HG02610 (cell line): ENCODE results near the gene C1orf35.
A peak's percentile ranks its signal among the peaks of the same experiment; 100 is the strongest.

ENCODE experiments used
- ATAC-seq: cut with Tn5 transposase; IDR thresholded peaks from one replicate; pipeline ENCODE4 v1.9.1; 2021; ENCODE audit warnings: mild to moderate bottlenecking, moderate library complexity; ENCODE audit not compliant: unreplicated experiment

The C1orf35 gene

DNA sequence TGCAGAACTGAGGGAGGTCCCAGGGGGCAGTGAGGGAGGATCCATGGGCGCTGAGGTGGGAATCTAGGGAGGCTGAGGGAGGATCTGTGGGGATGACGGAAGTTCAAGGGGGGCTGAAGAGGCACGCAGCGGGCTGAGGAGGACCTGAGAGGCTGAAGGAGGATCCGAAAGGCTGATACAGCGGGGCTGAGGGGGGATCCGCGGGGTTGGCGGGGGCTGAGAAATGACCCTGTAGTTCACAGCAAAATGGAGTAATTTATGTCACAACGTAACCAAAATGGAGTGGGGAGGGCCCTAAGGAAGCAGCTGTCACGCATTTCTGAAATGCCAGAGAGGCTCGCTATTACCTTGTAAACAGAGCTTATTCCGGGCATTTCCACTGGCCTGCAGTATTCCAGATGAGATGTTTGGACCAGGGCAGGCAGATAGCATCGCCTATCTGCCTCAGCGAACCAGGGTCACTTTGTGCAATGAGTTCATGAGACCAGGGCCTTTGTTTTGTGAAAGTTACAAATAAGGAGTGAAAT is 6.9 kb upstream of the C1orf35 start:
- ATAC-seq: no peak

DNA sequence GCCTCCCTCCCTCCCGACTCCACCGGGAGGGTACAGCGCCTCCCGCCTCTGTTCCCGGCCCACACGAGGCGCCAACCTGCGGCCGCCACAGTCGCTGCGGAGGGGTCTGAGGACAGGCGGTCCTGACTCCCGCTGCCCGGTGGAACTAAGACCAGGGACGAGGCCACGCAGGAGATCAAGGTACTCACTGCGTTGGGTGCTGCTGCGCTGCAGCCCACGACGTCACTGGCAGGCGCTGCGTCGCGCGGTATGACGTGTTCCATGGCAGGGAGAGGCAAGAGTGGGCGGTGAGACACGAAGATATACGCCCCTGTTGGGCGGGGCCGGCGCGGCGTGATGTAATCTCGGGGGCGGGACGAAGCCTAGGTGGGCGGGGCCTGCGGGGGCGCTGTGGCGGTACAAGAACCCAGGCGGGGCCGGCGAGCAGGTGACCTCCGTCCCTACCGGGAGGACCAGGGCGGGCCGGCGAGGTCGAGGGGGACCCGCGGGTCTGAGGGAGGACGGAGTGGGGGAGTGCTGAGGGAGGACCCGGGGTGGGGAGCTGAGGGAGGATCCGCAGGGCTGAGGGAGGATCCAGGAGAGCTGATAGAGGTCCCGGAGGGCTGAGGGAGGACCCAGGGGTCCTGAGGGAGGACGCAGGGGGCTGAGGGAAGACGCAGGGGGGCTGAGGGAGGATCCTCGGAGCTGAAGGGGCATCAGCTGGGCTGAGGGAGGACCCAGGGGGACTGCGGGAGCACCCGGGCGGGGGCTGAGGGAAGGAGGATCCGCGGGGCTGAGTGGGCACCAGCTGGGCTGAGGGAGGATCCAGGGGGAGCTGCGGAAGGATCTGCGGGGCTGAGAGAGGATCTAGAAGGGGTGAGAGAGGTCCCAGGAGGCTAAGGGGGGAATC is 6.2 kb upstream of the C1orf35 start, which contains the start of gene MRPL55:
TSS of gene MRPL55 (minus strand) at position 227 of the 889 bp plus-strand sequence. CDS start 1,039 bp downstream, outside the sequence.
- ATAC-seq: peak; percentile 86

DNA sequence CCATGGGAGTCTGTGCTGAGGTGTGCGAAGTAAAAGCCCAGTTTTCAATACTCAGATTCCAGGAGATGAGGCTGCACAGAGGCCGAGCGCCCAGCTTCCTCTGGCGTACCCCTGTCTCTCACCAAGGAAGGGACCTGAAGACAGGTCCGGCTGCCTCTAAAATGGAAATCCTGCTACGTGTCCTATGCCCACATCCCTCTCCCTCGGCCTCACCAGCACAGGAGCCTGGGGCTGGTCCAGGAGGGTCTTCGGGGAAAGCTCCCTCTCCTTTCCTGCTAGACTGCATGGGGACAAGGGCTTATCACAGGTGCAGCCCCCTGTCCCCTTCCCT is 5.6 kb upstream of the C1orf35 start:
- ATAC-seq: no peak

DNA sequence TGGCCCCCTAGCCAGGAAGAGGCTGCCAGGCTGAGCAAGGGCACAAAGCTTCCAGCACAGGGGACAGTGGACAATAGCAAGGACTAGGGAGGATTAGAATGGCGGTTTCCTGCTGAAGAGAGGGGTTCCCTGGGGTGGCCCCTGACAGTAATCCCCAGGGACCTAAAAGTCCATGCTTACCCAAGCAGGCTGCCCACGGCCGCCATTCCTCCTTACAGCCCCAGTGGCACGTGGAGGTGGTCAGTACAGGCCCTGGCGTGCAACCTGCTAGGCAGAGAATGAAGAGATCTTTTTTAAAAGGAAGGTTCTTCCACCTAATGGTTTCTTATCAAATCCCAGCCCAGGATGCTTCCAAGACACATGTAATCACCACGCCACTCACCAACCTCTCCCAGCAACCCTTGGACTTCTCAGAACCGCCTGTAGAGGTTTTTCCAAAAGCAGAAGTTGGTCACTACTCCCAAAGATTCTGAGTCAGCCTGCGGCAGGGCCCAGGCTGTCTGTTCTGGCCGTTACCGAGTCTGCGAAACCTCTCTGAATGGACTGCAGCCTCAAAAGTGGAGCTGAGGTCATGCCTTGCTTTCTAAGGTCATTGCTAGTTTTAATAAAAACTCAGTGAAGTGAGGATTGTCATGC is 5.0 kb upstream of the C1orf35 start:
- no peak for ATAC-seq

GRCh38 chr1:228107636-228108035 is 4.5 kb upstream of the C1orf35 start:
- no peak for ATAC-seq

DNA sequence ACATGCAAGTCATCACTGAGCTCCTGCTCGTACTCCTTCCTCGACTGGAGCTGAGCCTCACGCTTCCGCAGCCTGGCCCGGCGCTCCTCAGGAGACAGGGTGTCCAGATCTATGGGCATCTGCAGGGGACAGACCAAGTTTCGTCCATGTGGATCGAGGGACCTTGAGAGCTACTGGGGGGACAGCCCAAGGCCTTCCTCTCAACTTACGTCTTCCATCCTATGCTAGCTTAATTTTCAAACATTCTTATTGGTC is 3.6 kb upstream of the C1orf35 start:
- ATAC-seq: no peak

DNA sequence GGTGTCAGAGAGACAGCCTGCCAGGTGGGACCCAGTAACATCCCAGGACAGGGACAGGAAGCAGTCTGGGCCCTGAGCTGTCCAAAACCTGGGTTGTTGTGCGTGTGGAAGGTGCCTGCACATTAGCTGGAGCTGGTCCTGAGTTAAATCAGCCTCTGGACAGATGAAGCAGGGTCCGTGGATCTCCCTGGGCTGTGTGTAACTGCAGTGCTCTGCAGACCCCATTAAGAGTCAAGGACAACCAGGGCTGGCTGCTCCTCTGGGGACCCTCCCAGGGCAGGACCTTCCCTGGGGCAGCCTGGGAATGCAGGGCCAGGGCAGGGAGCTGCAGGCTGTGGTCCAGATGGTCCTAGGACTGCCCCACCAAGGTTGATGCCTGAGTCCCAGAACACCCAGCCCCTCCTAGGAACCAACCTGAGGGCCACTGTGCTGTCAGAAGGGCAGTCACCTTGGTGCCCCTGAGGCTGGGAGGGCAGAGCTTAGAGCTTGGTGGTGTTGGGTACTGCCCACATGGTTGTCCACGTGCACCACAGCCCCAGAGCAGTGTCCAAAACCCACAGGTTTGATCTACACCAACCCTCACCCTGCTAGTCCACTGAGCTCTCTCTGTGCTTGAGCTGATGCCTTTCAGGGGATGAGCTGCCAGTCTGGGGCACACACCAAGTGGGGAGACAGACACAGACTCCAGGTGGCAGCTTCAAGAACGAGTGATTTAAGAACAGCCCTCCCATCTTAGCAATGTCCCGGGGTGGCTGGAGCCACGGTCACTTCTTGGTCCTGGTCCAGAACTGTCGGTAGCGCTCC is 3.1 kb upstream of the C1orf35 start:
- ATAC-seq: no peak

DNA sequence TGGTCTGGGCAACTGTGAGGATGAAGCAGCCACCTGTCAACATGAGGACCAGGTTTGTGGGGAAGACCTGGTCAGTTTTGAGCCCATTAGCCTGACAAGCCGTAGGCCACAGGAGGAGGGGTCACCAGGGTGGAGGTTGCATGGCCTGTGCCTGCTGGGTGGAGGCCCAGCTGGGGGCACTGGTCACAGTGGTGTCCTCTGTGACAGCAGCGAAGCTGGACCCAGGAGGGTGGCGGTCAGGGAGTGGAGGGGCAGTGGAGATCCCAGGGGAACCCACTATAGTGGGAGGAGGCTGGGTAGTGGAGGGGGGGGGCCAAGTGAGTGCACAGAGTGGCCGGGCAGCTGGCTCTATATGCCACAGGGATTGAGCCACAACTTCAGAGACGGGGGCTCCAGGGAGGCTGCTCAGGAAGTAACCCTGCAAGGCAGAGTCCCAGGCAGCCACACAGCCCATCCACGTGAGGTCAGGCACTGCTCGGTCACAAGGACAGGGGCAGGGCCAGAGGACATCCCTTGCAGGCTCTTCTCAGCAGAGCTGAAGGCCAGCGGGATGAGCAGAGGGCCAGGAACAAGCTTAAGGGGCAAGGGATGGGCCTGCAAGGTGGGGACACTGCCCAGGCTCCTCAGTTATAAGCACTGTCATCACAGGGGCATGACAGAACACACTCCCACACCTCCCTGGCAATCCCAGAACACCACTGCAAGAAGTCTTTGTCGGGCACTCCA is 2.3 kb upstream of the C1orf35 start:
- no peak for ATAC-seq

GRCh38 chr1:228104526-228105269 is 1.6 kb upstream of the C1orf35 start:
- no peak for ATAC-seq

GRCh38 chr1:228101994-228102790 is 933 bp downstream of the C1orf35 start:
- peak; percentile 10 for ATAC-seq

- ATAC-seq: no peak
Measured at GRCh38 chr1:228101614-228101993, 1.5 kb downstream of the C1orf35 start.

- no peak for ATAC-seq
Measured at GRCh38 chr1:228100822-228101613, 2.1 kb downstream of the C1orf35 start.

DNA sequence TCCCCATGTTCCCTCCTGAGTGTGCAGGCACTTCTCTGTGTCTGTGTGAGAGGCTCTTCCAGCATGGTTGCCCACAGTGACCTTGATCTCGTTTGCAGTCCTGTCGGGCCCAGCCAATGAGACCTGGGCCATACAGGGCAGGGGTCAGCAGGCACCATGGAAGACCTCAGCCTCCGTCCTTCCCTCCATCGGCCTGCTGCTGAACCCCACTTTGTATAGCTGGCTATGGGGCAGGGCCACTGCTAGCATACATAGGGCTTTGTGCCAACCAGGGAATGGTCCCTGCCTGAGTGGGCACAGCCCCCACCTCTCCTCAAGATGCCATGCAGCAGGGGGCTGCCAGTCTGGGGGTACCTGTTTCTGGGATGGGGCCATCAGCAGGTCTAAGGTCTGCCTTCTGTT is 3.8 kb downstream of the C1orf35 start:
- ATAC-seq: no peak

DNA sequence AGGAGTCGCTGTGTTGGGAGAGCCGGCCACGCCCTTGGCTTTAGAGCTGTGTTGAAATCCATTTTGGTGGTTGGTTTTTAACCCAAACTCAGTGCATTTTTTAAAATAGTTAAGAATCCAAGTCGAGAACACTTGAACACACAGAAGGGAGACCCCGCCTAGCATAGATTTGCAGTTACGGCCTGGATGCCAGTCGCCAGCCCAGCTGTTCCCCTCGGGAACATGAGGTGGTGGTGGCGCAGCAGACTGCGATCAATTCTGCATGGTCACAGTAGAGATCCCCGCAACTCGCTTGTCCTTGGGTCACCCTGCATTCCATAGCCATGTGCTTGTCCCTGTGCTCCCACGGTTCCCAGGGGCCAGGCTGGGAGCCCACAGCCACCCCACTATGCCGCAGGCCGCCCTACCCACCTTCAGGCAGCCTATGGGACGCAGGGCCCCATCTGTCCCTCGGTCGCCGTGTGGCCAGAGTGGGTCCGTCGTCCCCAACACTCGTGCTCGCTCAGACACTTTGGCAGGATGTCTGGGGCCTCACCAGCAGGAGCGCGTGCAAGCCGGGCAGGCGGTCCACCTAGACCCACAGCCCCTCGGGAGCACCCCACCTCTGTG is 4.7 kb downstream of the C1orf35 start:
- no peak for ATAC-seq

- ATAC-seq: no peak
Measured at GRCh38 chr1:228097333-228098081, 5.6 kb downstream of the C1orf35 start.

GRCh38 chr1:228096416-228097332 is 6.5 kb downstream of the C1orf35 start:
- no peak for ATAC-seq
